ENCODE measurements around the gene SLC30A5.

- TF ChIP-seq MEF2D (tag; conservative IDR thresholded peaks at IDR 0.05; ENCODE audit: low read depth), result no peak
- TF ChIP-seq PHF20 (IDR thresholded peaks at IDR 0.05; ENCODE audit: partially characterized antibody), result no peak
- TF ChIP-seq NUFIP1 (IDR thresholded peaks at IDR 0.05; ENCODE audit: partially characterized antibody), result no peak
- TF ChIP-seq NFIX (CRISPR knock-in tag; IDR thresholded peaks at IDR 0.05; ENCODE audit: low read depth), result no peak
Observed at GRCh38 chr5:69103521-69103920, 9.7 kb downstream of the SLC30A5 start.
